ENCODE data around the gene SEL1L3.

- no peak for TF ChIP-seq CTCF (IDR thresholded peaks at IDR 0.05; ENCODE audit: insufficient read depth, low read depth, low read length)
- TF ChIP-seq EZH2 (IDR thresholded peaks at IDR 0.05; ENCODE audit: insufficient read depth, low read length), result no peak
Measured at GRCh38 chr4:25792876-25793275, 69.9 kb downstream of the SEL1L3 start.

Measured in astrocyte (in vitro differentiated cells and primary cell).